K562 (cell line): ENCODE results near the gene EZH1. TPM values are rescaled to one million over a fixed set of nuclear protein-coding genes. Genes with fewer than 3 reads are reported as not detected.

Experiments used
- BMI1 ChIP-seq: fragments of 150-350 bp; IDR thresholded peaks from 2 replicates; pipeline ENCODE4 v1.6.1; 2014; ENCODE audit warnings: low read length
- CHCHD3 ChIP-seq: fragments of 250-450 bp; sonication (Bioruptor Pico); IDR thresholded peaks from 2 replicates; pipeline ENCODE4 v2.1.2; 2022; ENCODE audit warnings: mild to moderate bottlenecking
- CLOCK ChIP-seq: fragments of 250-450 bp; sonication (Bioruptor Pico); IDR thresholded peaks from 2 replicates; pipeline ENCODE4 v1.4.0; 2020; ENCODE audit warnings: mild to moderate bottlenecking, moderate library complexity, borderline replicate concordance
- DACH1 ChIP-seq: fragments of 450-650 bp; IDR thresholded peaks from 2 replicates; pipeline ENCODE4 v1.6.1; 2018; ENCODE audit not compliant: partially characterized antibody
- IRF9 ChIP-seq: fragments of 450-650 bp; IDR thresholded peaks from 2 replicates; pipeline ENCODE4 v1.6.1; 2016; ENCODE audit warnings: missing biosample characterization, missing genetic modification characterization
- MYC ChIP-seq, 2 experiments: fragments of 250-450 bp in 1 of 2; sonication (Bioruptor Pico) in 1 of 2; IDR thresholded peaks; 2 replicates each; pipeline versions ENCODE4 v1.5.1 to v1.6.1; 2012 to 2021; ENCODE audit warnings: low read depth in 2 of 2, borderline replicate concordance in 1 of 2, improper control_type of control experiment in 1 of 2, low read length in 1 of 2, mild to moderate bottlenecking in 1 of 2, moderate library complexity in 1 of 2
- NCOA1 ChIP-seq: fragments of 450-650 bp; IDR thresholded peaks from 2 replicates; pipeline ENCODE4 v1.6.1; 2016; ENCODE audit warnings: low read depth
- NEUROD1 ChIP-seq: fragments of 150-350 bp; IDR thresholded peaks from 2 replicates; pipeline ENCODE4 v1.6.1; 2014; ENCODE audit warnings: borderline replicate concordance, low read length, low read depth; ENCODE audit not compliant: partially characterized antibody
- POLR2H ChIP-seq: IDR thresholded peaks from 2 replicates; pipeline ENCODE4 v1.6.1; 2016; ENCODE audit warnings: missing genetic modification characterization, low read depth, mild to moderate bottlenecking, control low read depth, missing compliant biosample characterization, moderate library complexity
- RBFOX2 ChIP-seq: fragments of 200-400 bp; formaldehyde crosslinking; IDR thresholded peaks from 2 replicates; pipeline ENCODE4 v1.6.1; 2017; ENCODE audit warnings: low read depth, mild to moderate bottlenecking, low read length, moderate library complexity
- REST ChIP-seq, 2 experiments: fragments of 450-650 bp; formaldehyde crosslinking in 1 of 2; IDR thresholded peaks; 2 replicates each; pipeline versions ENCODE4 v1.4.0 to v1.6.1; 2014 to 2020; ENCODE audit warnings: mild to moderate bottlenecking in 2 of 2, borderline replicate concordance in 1 of 2, low read depth in 1 of 2
- SLC30A9 ChIP-seq: fragments of 250-450 bp; sonication (Bioruptor Pico); IDR thresholded peaks from 2 replicates; pipeline ENCODE4 v1.8.0; 2022; ENCODE audit warnings: mild to moderate bottlenecking, moderate library complexity
- TSC22D4 ChIP-seq: fragments of 450-650 bp; IDR thresholded peaks from 2 replicates; pipeline ENCODE4 v1.6.1; 2016; ENCODE audit warnings: missing genetic modification characterization, missing biosample characterization, control low read depth
- ZKSCAN3 ChIP-seq: fragments of 250-450 bp; sonication (Bioruptor Pico); IDR thresholded peaks from 2 replicates; pipeline ENCODE4 v1.4.0; 2020
- ZNF134 ChIP-seq: fragments of 250-450 bp; sonication (Bioruptor Pico); conservative IDR thresholded peaks from 2 replicates; pipeline ENCODE4 v1.4.0; 2020
- ZNF174 ChIP-seq: fragments of 250-450 bp; sonication (Bioruptor Pico); IDR thresholded peaks from 2 replicates; pipeline ENCODE4 v1.4.0; 2020; ENCODE audit warnings: mild to moderate bottlenecking
- ZNF444 ChIP-seq: fragments of 250-450 bp; sonication (Bioruptor Pico); IDR thresholded peaks from 2 replicates; pipeline ENCODE4 v1.4.0; 2020; ENCODE audit warnings: mild to moderate bottlenecking, moderate library complexity
- polyA plus RNA-seq, 8 experiments: library from polyadenylated mRNA; depleted of rRNA in 4 of 8; stranded (reverse) in 5 of 8; unstranded in 3 of 8; fragments of >200 nt; fragmentation: Nextera tagmentation in 2 of 8; fragmentation: Illumina TruSeq in 1 of 8; extraction: Ambion mirVana in 2 of 8; extraction: Trizol in 1 of 8; gene quantifications; 2 replicates each; pipeline versions ENCODE4 v1.2.1 to v1.2.3, GENCODE V29; 2011 to 2014; ENCODE audit warnings: inconsistent platforms in 1 of 8, missing spikeins in 1 of 8
- total RNA-seq, 7 experiments: library from RNA; depleted of rRNA in 6 of 7; stranded (reverse); fragments of >200 nt in 6 of 7; fragmentation: Illumina TruSeq in 2 of 7; extraction: Trizol in 2 of 7; gene quantifications; 2 replicates each; pipeline versions ENCODE4 v1.2.1 to v1.2.3, GENCODE V29; 2011 to 2021; ENCODE audit warnings: low replicate concordance in 1 of 7

EZH1 gene
- total and polyA plus RNA-seq, 9 of the 15 experiments (the other 6 are each of a cell fraction or from before 2014, with no cell fraction given) = 8.6 to 40.8 (median 22.9) TPM

GRCh38 chr17:42775534-42776098 is 30.8 kb upstream of the EZH1 start (continued):
- TF ChIP-seq REST (IDR thresholded peaks at IDR 0.05; ENCODE audit: borderline replicate concordance) = no peak; the same call in 1 of the 2 replicates
- no peak for TF ChIP-seq REST (CRISPR knock-in tag; IDR thresholded peaks at IDR 0.05; ENCODE audit: low read depth)
- no peak for TF ChIP-seq SLC30A9
- TF ChIP-seq MYC (IDR thresholded peaks at IDR 0.05; ENCODE audit: low read depth, low read length) = 0 out of 2 replicates have a peak, but pooled peaks have one; percentile 12
- no peak for TF ChIP-seq MYC (CRISPR knock-in tag; IDR thresholded peaks at IDR 0.05; ENCODE audit: borderline replicate concordance, low read depth)
- no peak for TF ChIP-seq BMI1
- no peak for TF ChIP-seq IRF9 (tag)
- no peak for TF ChIP-seq CHCHD3 (CRISPR knock-in tag)
- no peak for TF ChIP-seq NEUROD1
- TF ChIP-seq ZKSCAN3 (CRISPR knock-in tag) = no peak
- TF ChIP-seq TSC22D4 (tag) = no peak
- TF ChIP-seq NCOA1 = 0 out of 2 replicates have a peak, but pooled peaks have one; percentile 30
- no peak for TF ChIP-seq ZNF134 (CRISPR knock-in tag)
- TF ChIP-seq POLR2H (tag) = no peak
- TF ChIP-seq ZNF174 = no peak
- no peak for TF ChIP-seq DACH1
- no peak for TF ChIP-seq RBFOX2
- TF ChIP-seq ZNF444 (CRISPR knock-in tag) = peak; percentile 30; the same call in 1 of the 2 replicates
- no peak for TF ChIP-seq CLOCK
